Trophoblast cell (in vitro differentiated cells and primary cell): Measurements from ENCODE around the gene ILF3.

Experiments
- DNase-seq, 2 donors: peaks; one replicate each; pipeline ENCODE4 v3.0.0-alpha.2; 2016
- H2AFZ ChIP-seq: 2 replicates; pipeline ENCODE4 v1.6.1; 2013; ENCODE audit warnings: low read length, moderate library complexity, mild to moderate bottlenecking; ENCODE audit not compliant: insufficient read depth, poor library complexity
- H2AK5ac ChIP-seq: 2 replicates; pipeline ENCODE4 v1.6.1; 2013; ENCODE audit warnings: mild to moderate bottlenecking, low read length
- H2BK120ac ChIP-seq: 2 replicates; pipeline ENCODE4 v1.6.1; 2013; ENCODE audit warnings: low read length, mild to moderate bottlenecking, moderate library complexity; ENCODE audit not compliant: insufficient read depth, poor library complexity
- H2BK12ac ChIP-seq: 2 replicates; pipeline ENCODE4 v1.6.1; 2013; ENCODE audit warnings: mild to moderate bottlenecking, low read length, moderate library complexity
- H2BK5ac ChIP-seq: 2 replicates; pipeline ENCODE4 v1.6.1; 2013; ENCODE audit warnings: low read length, low read depth, moderate library complexity, mild to moderate bottlenecking; ENCODE audit not compliant: poor library complexity
- H3K14ac ChIP-seq: 2 replicates; pipeline ENCODE4 v1.6.1; 2013; ENCODE audit warnings: mild to moderate bottlenecking, low read length
- H3K18ac ChIP-seq: 2 replicates; pipeline ENCODE4 v1.6.1; 2013; ENCODE audit warnings: mild to moderate bottlenecking, low read length
- H3K23ac ChIP-seq: 2 replicates; pipeline ENCODE4 v1.6.1; 2013; ENCODE audit warnings: low read length
- H3K27ac ChIP-seq: 2 replicates; pipeline ENCODE4 v1.5.1; 2013; ENCODE audit warnings: low read depth, mild to moderate bottlenecking, inconsistent platforms, low read length, moderate library complexity
- H3K27me3 ChIP-seq: 2 replicates; pipeline ENCODE4 v1.6.1; 2013; ENCODE audit warnings: inconsistent platforms, mild to moderate bottlenecking, low read length, moderate library complexity; ENCODE audit not compliant: insufficient read depth
- H3K36me3 ChIP-seq, 2 experiments: 1 replicate in 1 of 2; 2 replicates in 1 of 2; pipeline ENCODE4 v1.6.1; 2013; ENCODE audit warnings: low read length in 2 of 2, mild to moderate bottlenecking in 2 of 2, moderate library complexity in 1 of 2; ENCODE audit not compliant: insufficient read depth in 2 of 2, control insufficient read depth in 1 of 2
- H3K4ac ChIP-seq: 2 replicates; pipeline ENCODE4 v1.6.1; 2013; ENCODE audit warnings: low read depth, mild to moderate bottlenecking, low read length, moderate library complexity
- H3K4me1 ChIP-seq, 2 experiments: 1 replicate in 1 of 2; 2 replicates in 1 of 2; pipeline ENCODE4 v1.6.1; 2013; ENCODE audit warnings: low read length in 2 of 2, mild to moderate bottlenecking in 2 of 2, moderate library complexity in 1 of 2; ENCODE audit not compliant: insufficient read depth in 2 of 2, control insufficient read depth in 1 of 2
- H3K4me2 ChIP-seq: 2 replicates; pipeline ENCODE4 v1.6.1; 2013; ENCODE audit warnings: inconsistent platforms, mild to moderate bottlenecking, low read length, moderate library complexity
- H3K4me3 ChIP-seq: 2 replicates; pipeline ENCODE4 v1.5.1; 2013; ENCODE audit warnings: mild to moderate bottlenecking, low read depth, low read length, inconsistent platforms
- H3K79me1 ChIP-seq: one replicate; pipeline ENCODE4 v1.6.1; 2013; ENCODE audit warnings: low read length
- H3K79me2 ChIP-seq: 2 replicates; pipeline ENCODE4 v1.6.1; 2013; ENCODE audit warnings: low read length, mild to moderate bottlenecking; ENCODE audit not compliant: control insufficient read depth, insufficient read depth, poor library complexity
- H3K9ac ChIP-seq: 2 replicates; pipeline ENCODE4 v1.6.1; 2013; ENCODE audit warnings: mild to moderate bottlenecking, low read length
- H3K9me3 ChIP-seq: 2 replicates; pipeline ENCODE4 v1.6.1; 2013; ENCODE audit warnings: low read depth, mild to moderate bottlenecking, control low read depth, inconsistent platforms, low read length; ENCODE audit not compliant: insufficient read depth
- H4K12ac ChIP-seq: 2 replicates; pipeline ENCODE4 v1.6.1; 2013; ENCODE audit warnings: low read depth, mild to moderate bottlenecking, low read length, moderate library complexity
- H4K8ac ChIP-seq: 2 replicates; pipeline ENCODE4 v1.6.1; 2013; ENCODE audit warnings: low read depth, mild to moderate bottlenecking, low read length, moderate library complexity
- H4K91ac ChIP-seq: one replicate; pipeline ENCODE4 v1.6.1; 2013; ENCODE audit warnings: low read depth, mild to moderate bottlenecking, low read length, moderate library complexity
- WGBS: extraction: QIAGEN DNeasy Blood & Tissue Kit; methylation state at CpG from one replicate; pipeline ENCODE4 v1.1.7; 2013; ENCODE audit warnings: missing lambda C conversion rate; ENCODE audit not compliant: insufficient read length, insufficient coverage; ENCODE audit errors: extremely low coverage; 5-methylcytosine and 5-hydroxymethylcytosine counted together

Gene ILF3

GRCh38 chr19:10654610-10655456 is 687 bp downstream of the ILF3 start:
- Histone ChIP-seq H2BK120ac (peak overlapping the region; percentile 95), H3K36me3 (peaks cover 5 to 9% of the 10 kb centered on the region in 2 experiments), H2AK5ac (peak overlapping the region; percentile 92), H3K27ac (peak overlapping the region; percentile 90), H2BK5ac (peak overlapping the region; percentile 93), H3K4ac (peak overlapping the region; percentile 98), H4K8ac (peak overlapping the region; percentile 97), H3K79me2 (peaks cover 48% of the 10 kb centered on the region), H3K18ac (peak overlapping the region; percentile 95), H3K23ac (no peak overlapping the region), H2AFZ (peak overlapping the region; percentile 85), H3K27me3 (no peaks in the 10 kb centered on the region), H3K14ac (peak overlapping the region; percentile 95), H4K12ac (peak overlapping the region; percentile 76), H3K9me3 (no peaks in the 10 kb centered on the region), H3K4me1 (peaks cover 6 to 8% of the 10 kb centered on the region in 2 experiments), H3K4me3 (peak overlapping the region; percentile 97), H2BK12ac (no peak overlapping the region), H4K91ac (peak overlapping the region; percentile 98), H3K4me2 (peak overlapping the region; percentile 80), H3K79me1 (peaks cover 16% of the 10 kb centered on the region), H3K9ac (peak overlapping the region; percentile 99)
- WGBS = no CpG with 5 or more reads among the region's 73 CpGs
- peak in 1 of 2 donors; percentile 58 for DNase-seq

DNA sequence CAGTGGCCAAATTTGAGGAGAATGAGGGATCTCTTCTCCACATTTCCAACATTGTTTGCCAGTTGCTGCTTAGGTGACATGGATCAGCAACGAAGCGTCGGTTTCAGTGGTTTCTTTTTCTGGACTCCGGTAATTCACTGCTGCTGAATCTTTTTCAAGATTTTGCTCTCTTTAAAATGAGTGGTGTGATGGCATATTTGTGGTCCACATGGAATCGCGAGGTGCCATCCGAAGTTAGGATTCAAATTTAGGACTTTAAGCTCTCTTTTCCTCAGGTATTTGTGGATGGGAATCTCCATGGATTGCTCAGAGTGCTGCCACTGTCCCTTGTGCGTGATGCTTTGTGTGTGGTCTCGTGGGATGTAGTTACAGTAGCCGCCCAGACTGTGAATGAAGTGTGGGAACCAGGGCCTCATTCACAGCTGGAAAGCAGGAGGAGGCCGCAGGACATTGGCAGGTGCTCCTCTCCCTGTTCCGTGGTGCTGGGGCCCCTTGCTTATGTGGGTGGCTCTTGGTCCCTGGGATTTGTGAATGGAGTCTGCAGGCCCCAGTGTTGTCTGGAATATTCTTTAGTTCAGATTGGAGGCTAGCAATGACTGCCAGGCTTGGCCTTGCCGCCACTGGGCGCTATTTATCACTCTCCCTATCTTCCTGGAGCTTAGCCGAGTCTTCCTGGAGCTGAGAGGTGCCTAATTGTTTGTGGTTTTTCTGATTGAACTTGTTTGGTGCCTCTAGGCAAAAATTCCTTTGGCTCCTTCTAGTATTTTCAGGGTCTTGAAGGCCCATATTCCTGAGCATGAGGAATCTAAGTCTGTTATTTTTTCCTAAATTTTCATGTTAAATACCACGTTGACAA is 1.5 kb downstream of the ILF3 start:
- H3K36me3 ChIP-seq = peaks cover 8 to 15% of the 10 kb centered on the region in 2 experiments
- H2AFZ ChIP-seq = no peak overlapping the region
- peaks cover 5 to 8% of the 10 kb centered on the region in 2 experiments for H3K4me1 ChIP-seq
- H4K8ac ChIP-seq = no peak overlapping the region
- H3K18ac ChIP-seq = no peak overlapping the region
- H2BK12ac ChIP-seq = no peak overlapping the region
- no CpG with 5 or more reads among the region's 16 CpGs for WGBS
- no peaks in the 10 kb centered on the region for H3K27me3 ChIP-seq
- peak overlapping the region; percentile 49 for H2AK5ac ChIP-seq
- H3K4me3 ChIP-seq = peak overlapping the region; percentile 97
- peak overlapping the region; percentile 80 for H3K4me2 ChIP-seq
- DNase-seq = peak; percentile 30 to 76
- no peak overlapping the region for H3K23ac ChIP-seq
- peak overlapping the region; percentile 99 for H3K9ac ChIP-seq
- peak overlapping the region; percentile 85 for H3K4ac ChIP-seq
- H3K79me1 ChIP-seq = peaks cover 16% of the 10 kb centered on the region
- H2BK120ac ChIP-seq = peak overlapping the region; percentile 20
- H3K14ac ChIP-seq = peak overlapping the region; percentile 60
- H3K9me3 ChIP-seq = no peaks in the 10 kb centered on the region
- peak overlapping the region; percentile 90 for H3K27ac ChIP-seq
- H4K91ac ChIP-seq = peak overlapping the region; percentile 64
- H2BK5ac ChIP-seq = peak overlapping the region; percentile 2
- H4K12ac ChIP-seq = no peak overlapping the region
- H3K79me2 ChIP-seq = peaks cover 57% of the 10 kb centered on the region

DNA sequence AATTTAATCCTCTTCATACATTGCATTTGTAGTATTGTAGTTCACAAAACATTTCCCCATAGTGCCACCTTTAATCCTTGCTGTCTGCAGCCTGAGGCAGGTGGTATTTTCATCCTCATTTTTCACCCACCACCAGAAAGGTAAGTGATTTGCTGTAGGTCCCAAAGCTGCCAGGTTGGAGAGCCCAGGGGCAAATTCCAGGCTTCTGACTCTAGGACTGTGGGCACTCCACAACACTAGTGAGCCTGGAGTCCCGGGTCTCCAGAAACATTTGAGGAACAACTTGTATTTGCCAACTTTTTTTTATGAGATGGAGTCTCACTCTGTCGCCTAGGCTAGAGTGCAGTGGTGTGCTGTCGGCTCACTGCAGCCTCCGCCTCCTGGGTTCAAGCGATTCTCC is 6.2 kb downstream of the ILF3 start:
- WGBS = no CpG with 5 or more reads among the region's 5 CpGs
- H3K4me1 ChIP-seq = peaks cover 5 to 7% of the 10 kb centered on the region in 2 experiments

DNA sequence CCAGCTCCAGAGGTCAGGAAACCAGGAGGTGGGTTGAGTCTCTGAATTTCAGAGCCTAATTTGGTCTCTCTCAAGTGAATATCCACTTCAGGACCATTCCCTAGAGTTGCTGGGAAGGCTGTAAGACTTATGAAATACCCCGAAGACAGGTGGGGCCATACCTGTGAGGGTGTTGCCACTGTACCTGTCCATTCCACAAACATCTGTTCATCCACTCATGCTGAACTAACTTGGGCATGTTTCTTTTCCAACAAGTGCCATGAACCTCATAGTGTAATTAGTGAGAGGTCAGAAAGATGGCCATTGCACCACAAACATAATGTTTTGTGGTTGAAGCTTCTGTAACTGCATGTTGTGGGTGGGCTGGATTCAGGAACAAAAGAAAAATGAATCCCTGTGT is 7.8 kb downstream of the ILF3 start:
- Histone ChIP-seq H2BK12ac (no peak overlapping the region), H3K27me3 (no peaks in the 10 kb centered on the region), H3K27ac (no peak overlapping the region), H4K8ac (no peak overlapping the region), H3K4me3 (no peak overlapping the region), H2AFZ (no peak overlapping the region), H3K4me2 (no peak overlapping the region), H2BK5ac (no peak overlapping the region), H3K79me1 (no peaks in the 10 kb centered on the region), H3K9ac (no peak overlapping the region), H3K9me3 (no peaks in the 10 kb centered on the region), H2BK120ac (no peak overlapping the region), H4K91ac (no peak overlapping the region), H3K18ac (no peak overlapping the region), H3K14ac (no peak overlapping the region), H3K79me2 (peaks cover 57% of the 10 kb centered on the region), H2AK5ac (no peak overlapping the region), H3K36me3 (peaks cover 16 to 27% of the 10 kb centered on the region in 2 experiments), H4K12ac (no peak overlapping the region), H3K23ac (no peak overlapping the region), H3K4ac (peak overlapping the region; percentile 96), H3K4me1 (no peaks in the 10 kb centered on the region)
- no CpG with 5 or more reads among the region's 1 CpG for WGBS
- peak in 1 of 2 donors; percentile 41 for DNase-seq

More for the DNA sequence above, 6.2 kb downstream of the ILF3 start:
- H3K9ac ChIP-seq = no peak overlapping the region
- H4K8ac ChIP-seq = no peak overlapping the region
- H2BK12ac ChIP-seq = no peak overlapping the region
- H3K79me2 ChIP-seq = peaks cover 64% of the 10 kb centered on the region
- peak; percentile 80 to 86 for DNase-seq
- no peak overlapping the region for H4K12ac ChIP-seq
- peaks cover 14 to 20% of the 10 kb centered on the region in 2 experiments for H3K36me3 ChIP-seq
- H2AFZ ChIP-seq = no peak overlapping the region
- no peak overlapping the region for H3K27ac ChIP-seq
- no peak overlapping the region for H3K4me3 ChIP-seq
- H3K18ac ChIP-seq = no peak overlapping the region
- no peak overlapping the region for H2BK120ac ChIP-seq
- H3K23ac ChIP-seq = no peak overlapping the region
- no peaks in the 10 kb centered on the region for H3K9me3 ChIP-seq
- no peak overlapping the region for H3K4me2 ChIP-seq
- H3K27me3 ChIP-seq = no peaks in the 10 kb centered on the region
- H3K14ac ChIP-seq = no peak overlapping the region
- H2BK5ac ChIP-seq = no peak overlapping the region
- H2AK5ac ChIP-seq = no peak overlapping the region
- H3K4ac ChIP-seq = peak overlapping the region; percentile 97
- no peaks in the 10 kb centered on the region for H3K79me1 ChIP-seq
- H4K91ac ChIP-seq = no peak overlapping the region
